ENCODE measurements around the gene PAX2.

The PAX2 gene

GRCh38 chr10:100872034-100872791 is 126.8 kb downstream of the PAX2 start:
- Mint-ChIP-seq H3K4me1 (no peaks in the 10 kb centered on the region), H3K27ac (ENCODE audit: low read depth) (no peak overlapping the region), H3K27me3 (peaks cover 41% of the 10 kb centered on the region), H3K9me3 (no peaks in the 10 kb centered on the region), H3K4me3 (no peak overlapping the region), H3K36me3 (ENCODE audit: insufficient read depth) (no peaks in the 10 kb centered on the region)
- peak in 1 of 2 donors; percentile 20 for DNase-seq (ENCODE audit: low spot score in 2 of 2)
- no peak for ATAC-seq (replicated peaks; ENCODE audit: extremely low read depth, poor library complexity, severe bottlenecking)

DNA sequence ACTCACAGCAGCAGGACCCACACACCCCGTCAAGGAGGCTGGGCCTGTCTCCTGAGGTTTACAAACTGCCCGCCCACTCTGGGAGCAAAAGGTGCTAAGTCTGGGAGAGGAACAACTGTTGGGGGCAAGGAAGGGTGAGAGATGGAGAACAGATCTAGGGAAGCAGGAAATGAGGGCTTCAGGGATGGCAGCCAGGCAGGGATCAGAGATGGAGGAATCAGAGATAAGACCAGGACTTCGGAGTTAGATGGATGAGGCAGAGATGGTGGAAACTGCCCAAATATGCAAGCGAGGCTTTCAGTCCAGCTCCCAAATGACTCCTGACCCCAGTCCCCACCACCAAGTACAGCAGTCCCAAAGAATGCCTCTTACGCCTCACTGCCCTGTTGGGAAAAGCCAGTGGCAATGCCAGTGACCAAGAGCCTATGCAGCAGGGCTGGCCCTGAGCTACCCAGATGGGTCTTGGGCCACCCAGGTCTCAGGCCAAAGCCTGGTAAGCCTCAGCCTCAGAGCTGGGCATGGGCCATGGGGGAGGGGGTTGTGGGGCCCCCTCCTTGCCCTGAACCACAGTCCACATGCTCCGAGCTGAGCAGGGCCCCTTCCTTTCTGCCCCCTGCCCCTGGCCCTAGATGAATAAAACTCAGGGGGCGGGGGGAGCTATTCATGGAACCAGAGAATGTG is 127.9 kb downstream of the PAX2 start:
- H3K36me3 Mint-ChIP-seq (ENCODE audit: insufficient read depth), result no peaks in the 10 kb centered on the region
- H3K4me3 Mint-ChIP-seq, result no peak overlapping the region
- peaks cover 47% of the 10 kb centered on the region for H3K27me3 Mint-ChIP-seq
- ATAC-seq (replicated peaks; ENCODE audit: extremely low read depth, poor library complexity, severe bottlenecking) (no peak), DNase-seq (ENCODE audit: low spot score in 2 of 2) (no peak)
- no peaks in the 10 kb centered on the region for H3K4me1 Mint-ChIP-seq
- no peaks in the 10 kb centered on the region for H3K9me3 Mint-ChIP-seq
- no peak overlapping the region for H3K27ac Mint-ChIP-seq (ENCODE audit: low read depth)

- peaks cover 49% of the 10 kb centered on the region for H3K27me3 Mint-ChIP-seq
- no peaks in the 10 kb centered on the region for H3K4me1 Mint-ChIP-seq
- no peak overlapping the region for H3K27ac Mint-ChIP-seq (ENCODE audit: low read depth)
- no peaks in the 10 kb centered on the region for H3K9me3 Mint-ChIP-seq
- ATAC-seq (replicated peaks; ENCODE audit: extremely low read depth, poor library complexity, severe bottlenecking) (no peak), DNase-seq (ENCODE audit: low spot score in 2 of 2) (no peak)
- H3K36me3 Mint-ChIP-seq (ENCODE audit: insufficient read depth), result no peaks in the 10 kb centered on the region
- no peak overlapping the region for H3K4me3 Mint-ChIP-seq
Measured at GRCh38 chr10:100873827-100874326, 128.5 kb downstream of the PAX2 start.

GRCh38 chr10:100874702-100875483 is 129.5 kb downstream of the PAX2 start:
- no peak for DNase-seq (ENCODE audit: low spot score in 2 of 2)
- no peak for ATAC-seq (replicated peaks; ENCODE audit: extremely low read depth, poor library complexity, severe bottlenecking)
- Mint-ChIP-seq H3K9me3 (no peaks in the 10 kb centered on the region), H3K27me3 (peaks cover 49% of the 10 kb centered on the region), H3K36me3 (ENCODE audit: insufficient read depth) (no peaks in the 10 kb centered on the region), H3K27ac (ENCODE audit: low read depth) (no peak overlapping the region), H3K4me1 (no peaks in the 10 kb centered on the region), H3K4me3 (no peak overlapping the region)

GRCh38 chr10:100875484-100876166 is 130.2 kb downstream of the PAX2 start:
- Mint-ChIP-seq H3K9me3 (no peaks in the 10 kb centered on the region), H3K27me3 (peaks cover 49% of the 10 kb centered on the region), H3K36me3 (ENCODE audit: insufficient read depth) (no peaks in the 10 kb centered on the region), H3K4me3 (no peak overlapping the region), H3K4me1 (no peaks in the 10 kb centered on the region), H3K27ac (ENCODE audit: low read depth) (no peak overlapping the region)
- DNase-seq (ENCODE audit: low spot score in 2 of 2) (no peak), ATAC-seq (replicated peaks; ENCODE audit: extremely low read depth, poor library complexity, severe bottlenecking) (no peak)

DNA sequence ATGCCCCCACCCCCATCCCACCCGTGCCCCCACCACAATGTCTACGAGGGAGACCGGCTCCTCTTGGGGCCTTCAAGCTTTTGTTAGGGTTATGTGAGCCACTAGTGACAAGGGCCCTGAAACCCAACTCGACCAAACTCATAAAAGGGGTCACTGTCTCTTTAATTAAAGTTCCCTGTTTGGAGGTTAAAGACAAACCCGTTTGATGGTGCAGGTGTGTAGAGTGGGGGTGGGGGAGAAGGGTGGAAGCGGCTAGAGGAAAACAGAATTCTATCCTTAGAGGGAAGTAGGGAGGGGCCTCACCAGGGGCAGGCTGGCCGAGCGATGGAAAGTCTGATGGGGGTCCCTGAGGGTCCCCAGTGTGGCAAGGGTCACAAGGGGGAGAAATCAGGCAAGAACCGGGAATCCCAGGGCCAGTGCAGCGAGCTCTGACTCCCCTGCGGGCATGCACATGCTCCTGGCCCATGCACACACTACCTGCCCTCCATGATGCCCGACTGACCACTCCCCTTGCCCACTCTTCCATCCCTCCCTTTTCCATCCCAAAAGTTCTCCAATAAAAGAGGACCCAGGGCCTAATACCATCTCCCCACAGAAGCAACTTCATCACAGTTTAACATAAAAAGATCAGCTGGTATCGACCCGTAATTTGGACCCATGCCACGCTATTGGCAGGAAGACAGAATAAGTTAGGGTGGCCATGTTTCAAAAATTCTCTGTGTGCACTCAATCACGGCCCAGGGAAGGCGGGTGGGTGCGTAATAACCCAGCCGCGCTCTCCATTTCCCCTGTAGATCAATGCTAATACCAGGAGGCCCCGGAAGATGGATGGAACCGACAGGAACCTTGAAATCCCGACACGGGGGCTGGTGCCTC is 131.4 kb downstream of the PAX2 start:
- H3K36me3 Mint-ChIP-seq (ENCODE audit: insufficient read depth), result no peaks in the 10 kb centered on the region
- H3K9me3 Mint-ChIP-seq, result no peaks in the 10 kb centered on the region
- peaks cover 49% of the 10 kb centered on the region for H3K27me3 Mint-ChIP-seq
- no peak for ATAC-seq (replicated peaks; ENCODE audit: extremely low read depth, poor library complexity, severe bottlenecking)
- no peak overlapping the region for H3K27ac Mint-ChIP-seq (ENCODE audit: low read depth)
- DNase-seq (ENCODE audit: low spot score in 2 of 2), result no peak
- no peaks in the 10 kb centered on the region for H3K4me1 Mint-ChIP-seq
- no peak overlapping the region for H3K4me3 Mint-ChIP-seq

DNA sequence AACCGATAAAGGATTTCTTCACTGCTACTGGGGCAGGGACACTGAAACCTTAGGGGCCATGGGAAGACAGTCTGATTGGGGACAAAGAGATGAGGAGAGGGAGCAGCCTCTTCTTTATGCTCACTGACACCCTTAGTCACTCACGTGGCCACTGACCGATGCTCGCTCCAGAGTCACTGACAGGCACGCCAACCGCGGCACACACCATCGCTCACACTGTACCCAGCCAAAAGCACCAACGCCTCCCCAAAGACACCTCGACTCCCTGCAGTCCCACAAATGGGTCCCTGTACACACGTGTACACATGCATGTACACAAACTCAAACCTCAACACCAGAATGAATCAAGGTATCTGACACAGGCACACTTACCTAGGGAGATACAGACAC is 132.1 kb downstream of the PAX2 start:
- H3K36me3 Mint-ChIP-seq (ENCODE audit: insufficient read depth), result no peaks in the 10 kb centered on the region
- no peaks in the 10 kb centered on the region for H3K4me1 Mint-ChIP-seq
- DNase-seq (ENCODE audit: low spot score in 2 of 2) (no peak), ATAC-seq (replicated peaks; ENCODE audit: extremely low read depth, poor library complexity, severe bottlenecking) (no peak)
- no peak overlapping the region for H3K27ac Mint-ChIP-seq (ENCODE audit: low read depth)
- no peaks in the 10 kb centered on the region for H3K9me3 Mint-ChIP-seq
- peaks cover 48% of the 10 kb centered on the region for H3K27me3 Mint-ChIP-seq
- no peak overlapping the region for H3K4me3 Mint-ChIP-seq

DNA sequence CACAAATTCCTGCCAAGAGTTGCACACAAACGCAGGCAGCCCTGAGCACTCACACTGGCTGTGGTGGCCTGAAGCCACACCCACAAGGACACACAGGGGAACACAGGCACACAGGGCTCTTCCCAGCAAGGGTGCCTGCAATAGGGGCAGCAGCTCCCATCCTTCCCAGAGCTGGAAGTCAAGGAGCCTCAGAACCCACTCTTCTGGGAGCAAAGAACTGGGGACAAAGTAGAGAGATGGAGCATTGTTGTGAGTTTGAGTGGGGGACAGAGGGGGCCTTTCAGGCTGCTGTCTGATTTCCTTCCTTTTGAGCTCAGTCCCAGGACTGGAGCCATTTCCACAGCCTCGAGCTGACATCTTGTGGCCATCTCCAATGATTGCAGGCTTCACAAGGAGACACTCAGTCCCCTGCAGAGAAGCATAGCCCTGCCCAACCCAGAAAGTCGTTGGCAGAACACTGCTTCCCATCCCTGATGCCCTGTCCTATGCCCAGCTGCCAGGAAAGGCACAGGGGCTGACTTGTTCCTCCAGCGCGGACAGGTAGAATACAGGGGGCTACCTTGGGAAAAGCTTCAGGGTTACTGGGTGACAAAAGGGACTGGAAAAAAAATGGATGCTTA is 133.0 kb downstream of the PAX2 start:
- H3K36me3 Mint-ChIP-seq (ENCODE audit: insufficient read depth), result no peaks in the 10 kb centered on the region
- no peak overlapping the region for H3K4me3 Mint-ChIP-seq
- ATAC-seq (replicated peaks; ENCODE audit: extremely low read depth, poor library complexity, severe bottlenecking) (no peak), DNase-seq (ENCODE audit: low spot score in 2 of 2) (no peak)
- H3K4me1 Mint-ChIP-seq, result no peaks in the 10 kb centered on the region
- H3K27ac Mint-ChIP-seq (ENCODE audit: low read depth), result no peak overlapping the region
- H3K9me3 Mint-ChIP-seq, result no peaks in the 10 kb centered on the region
- peaks cover 39% of the 10 kb centered on the region for H3K27me3 Mint-ChIP-seq
